DMS153 (cell line): Measurements from ENCODE around the gene LRBA.
"Not testable (repeated sequence)": the region's sequence is repeated elsewhere in the genome, so short reads cannot be mapped to it uniquely, and the experiment has no call there.

Source experiments
- DNase-seq: peaks from one replicate; lab custom pipeline; 2025; lab: John Stamatoyannopoulos, UW

The LRBA gene

DNA sequence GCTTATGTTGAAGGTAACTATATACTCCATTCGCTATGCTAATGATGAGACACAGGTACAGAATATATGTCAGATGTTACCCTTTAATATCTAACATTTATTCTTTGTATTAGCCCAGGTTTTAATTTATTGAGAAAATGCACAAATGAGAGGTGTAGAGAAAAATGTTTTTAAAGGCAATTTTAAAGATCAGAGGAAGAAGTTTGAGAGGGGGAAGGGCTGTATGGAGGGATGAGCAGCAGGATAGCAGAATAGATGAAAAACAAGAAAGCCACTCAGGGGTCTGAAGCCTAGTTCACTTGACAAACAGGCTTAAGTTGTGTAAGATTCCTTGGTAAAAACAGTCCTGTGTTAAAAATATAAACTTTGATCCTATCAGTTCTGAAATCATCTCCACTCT is 429.5 kb downstream of the LRBA start:
- no peak for DNase-seq

DNA sequence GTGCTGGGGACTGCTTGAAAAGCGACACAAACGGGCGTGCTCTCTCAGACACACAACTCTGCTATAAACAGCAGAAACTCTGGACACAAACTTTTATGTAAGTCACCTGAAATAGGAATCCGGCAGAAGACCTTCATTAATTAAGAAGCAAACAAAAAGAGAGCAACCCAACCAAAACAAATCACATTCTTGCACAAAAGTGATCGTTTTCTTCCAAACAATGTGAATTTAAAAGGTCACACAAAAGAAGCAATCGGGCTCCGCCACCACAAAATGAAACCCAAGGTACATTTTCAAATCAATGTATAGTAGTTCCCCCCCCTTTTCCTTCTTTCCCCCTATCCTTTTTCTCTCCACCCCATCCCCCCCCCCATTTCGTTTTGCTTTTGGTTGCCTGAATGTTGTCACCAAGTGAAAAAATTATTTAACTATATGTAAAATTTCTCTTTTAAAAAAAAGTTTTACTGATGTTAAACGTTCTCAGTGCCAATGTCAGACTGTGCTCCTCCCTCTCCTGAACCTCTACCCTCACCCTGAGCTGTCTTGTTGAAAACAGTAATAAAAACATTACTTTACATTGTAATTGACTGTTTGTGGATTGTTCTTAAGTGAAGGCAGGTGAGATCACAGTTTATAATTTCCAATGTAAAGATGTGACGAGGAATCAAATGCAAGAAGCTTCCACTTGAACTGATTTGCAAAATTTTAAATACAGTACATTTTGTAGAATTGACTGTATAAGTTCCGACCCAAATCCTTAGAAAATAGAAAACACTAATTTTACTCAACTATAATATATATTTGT is 430.8 kb downstream of the LRBA start:
- DNase-seq: no peak

DNA sequence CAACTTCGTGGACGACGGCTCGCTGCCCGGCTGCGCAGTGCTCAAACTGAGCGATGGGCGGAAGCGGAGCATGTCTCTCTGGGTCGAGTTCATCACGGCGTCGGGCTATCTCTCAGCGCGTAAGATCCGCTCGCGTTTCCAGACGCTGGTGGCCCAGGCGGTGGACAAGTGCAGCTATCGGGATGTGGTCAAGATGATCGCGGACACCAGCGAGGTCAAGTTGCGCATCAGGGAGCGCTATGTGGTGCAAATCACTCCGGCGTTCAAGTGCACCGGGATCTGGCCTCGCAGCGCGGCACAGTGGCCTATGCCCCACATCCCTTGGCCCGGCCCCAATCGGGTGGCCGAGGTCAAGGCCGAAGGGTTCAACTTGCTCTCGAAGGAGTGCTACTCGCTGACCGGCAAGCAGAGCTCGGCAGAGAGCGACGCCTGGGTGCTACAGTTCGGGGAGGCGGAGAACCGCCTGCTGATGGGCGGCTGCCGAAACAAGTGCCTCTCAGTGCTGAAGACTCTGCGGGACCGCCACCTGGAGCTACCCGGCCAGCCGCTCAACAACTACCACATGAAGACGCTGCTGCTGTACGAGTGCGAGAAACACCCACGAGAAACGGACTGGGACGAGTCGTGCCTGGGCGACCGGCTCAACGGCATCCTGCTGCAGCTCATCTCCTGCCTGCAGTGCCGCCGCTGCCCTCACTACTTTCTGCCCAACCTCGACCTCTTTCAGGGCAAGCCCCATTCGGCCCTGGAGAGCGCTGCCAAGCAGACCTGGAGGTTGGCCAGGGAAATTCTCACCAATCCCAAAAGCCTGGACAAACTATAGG is 431.6 kb downstream of the LRBA start:
- no peak for DNase-seq

DNA sequence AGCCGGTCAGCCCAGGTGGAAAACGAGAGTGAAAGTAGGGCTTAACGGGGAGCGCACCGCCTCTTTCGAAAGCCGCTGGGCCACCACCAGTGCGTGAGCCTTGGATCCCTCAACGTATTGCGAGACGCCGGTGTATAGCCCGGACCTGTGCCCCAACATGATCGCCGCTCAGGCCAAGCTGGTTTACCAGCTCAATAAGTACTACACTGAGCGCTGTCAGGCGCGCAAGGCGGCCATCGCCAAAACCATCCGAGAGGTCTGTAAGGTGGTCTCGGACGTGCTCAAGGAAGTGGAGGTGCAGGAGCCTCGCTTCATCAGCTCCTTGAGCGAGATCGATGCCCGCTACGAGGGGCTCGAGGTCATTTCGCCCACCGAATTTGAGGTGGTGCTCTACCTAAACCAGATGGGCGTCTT is 432.2 kb downstream of the LRBA start:
- DNase-seq: no peak

DNA sequence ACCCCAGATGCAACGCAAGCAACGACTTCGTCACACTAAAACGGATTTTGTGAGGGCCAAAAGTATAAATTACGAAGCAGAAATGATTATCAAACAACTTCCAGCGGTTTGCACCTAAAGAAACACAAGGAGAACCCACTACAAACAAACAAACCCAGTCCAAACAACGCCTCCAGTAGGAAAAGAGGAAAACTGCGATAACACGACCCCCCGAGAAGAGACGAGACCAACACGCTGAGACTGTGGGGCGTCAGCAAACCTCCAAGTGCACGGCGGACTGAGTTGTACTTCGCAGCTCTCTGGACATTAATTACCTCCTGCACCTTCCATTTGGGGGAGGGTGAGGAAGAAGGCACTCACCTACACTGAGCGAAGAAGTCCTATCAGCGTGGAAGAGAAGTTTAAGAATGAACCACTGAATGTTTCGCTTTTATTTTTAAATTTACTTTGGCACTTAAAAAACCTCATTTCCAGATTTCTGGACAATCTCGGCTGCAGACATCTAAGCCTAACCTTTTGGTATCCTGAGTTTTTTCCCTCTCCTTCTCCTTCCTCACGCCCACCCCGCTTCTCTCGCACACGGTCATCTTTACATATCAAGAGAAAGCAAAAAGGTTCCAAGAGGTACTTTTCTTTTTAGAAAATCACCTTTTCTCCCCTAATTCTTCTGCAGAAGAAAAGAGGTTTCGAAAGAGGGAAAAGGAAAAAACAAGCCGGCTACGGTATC is 432.8 kb downstream of the LRBA start, which contains the start of gene MAB21L2:
TSS of gene MAB21L2 (plus strand) at position 6 of the 727 bp plus-strand sequence. CDS start 879 bp downstream, outside the sequence.
- no peak for DNase-seq

DNA sequence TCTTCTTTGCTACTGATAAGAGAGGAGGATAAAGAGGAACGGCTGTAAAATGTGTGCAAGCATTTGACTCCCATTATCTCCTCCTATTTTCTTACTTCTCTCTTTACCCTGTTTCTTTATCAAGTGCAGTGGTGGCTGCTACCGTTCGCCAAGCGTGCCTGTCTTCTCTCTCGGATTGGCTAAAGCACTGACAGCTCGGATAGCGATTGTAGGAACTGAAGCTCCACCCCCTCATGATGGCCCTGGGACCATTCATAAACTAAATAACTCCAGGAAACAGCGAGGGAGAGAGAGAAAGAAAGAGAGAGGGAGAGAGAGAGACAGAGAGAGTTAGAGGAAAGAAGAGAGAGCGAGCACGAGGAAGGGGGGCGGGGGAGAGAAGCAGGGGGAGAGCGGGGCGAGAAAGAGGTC is 433.4 kb downstream of the LRBA start:
- no peak for DNase-seq

DNA sequence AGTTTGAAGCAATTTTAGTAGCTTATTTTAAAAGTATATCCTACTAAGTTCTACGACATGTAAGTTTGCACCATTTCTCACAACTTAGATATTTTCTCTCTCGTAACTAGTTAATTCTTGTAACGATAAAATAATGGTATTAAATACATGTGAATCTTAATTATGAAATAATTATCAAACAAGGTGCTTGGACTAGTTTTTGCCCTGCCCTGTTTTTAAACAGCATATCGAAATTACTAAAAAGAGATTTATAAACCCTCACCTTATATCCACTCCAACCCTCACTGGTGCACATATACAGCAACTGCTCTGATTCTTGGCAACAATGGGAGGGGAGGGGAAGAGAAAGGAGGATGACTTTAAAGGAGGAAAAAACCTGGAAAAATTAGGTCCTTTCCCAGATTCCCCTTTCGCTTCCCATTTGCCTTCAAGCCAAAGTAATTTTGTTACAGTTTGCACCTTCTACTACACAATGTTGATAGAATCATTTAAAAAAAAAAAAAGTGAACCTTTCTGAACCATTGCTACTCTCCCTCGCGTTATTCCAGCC is 434.0 kb downstream of the LRBA start:
- DNase-seq: no peak

DNA sequence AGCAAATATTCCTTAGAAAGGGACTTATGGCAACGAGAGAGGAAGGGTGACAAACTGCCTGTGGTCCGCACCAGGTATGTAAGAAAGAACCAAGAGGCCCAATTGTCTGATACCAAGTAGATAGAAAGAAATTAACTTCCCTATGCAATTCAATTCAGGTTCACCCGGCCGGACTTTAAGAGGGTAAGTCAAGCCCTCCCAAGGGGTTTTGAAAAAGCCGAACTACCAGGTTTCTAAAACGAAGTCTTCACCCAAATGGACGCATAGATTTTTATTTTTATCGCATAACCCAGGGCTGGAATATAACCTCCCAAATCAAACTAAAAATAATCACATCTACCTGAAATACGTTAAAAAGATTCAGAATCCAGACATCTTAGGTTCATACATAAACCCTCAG is 434.8 kb downstream of the LRBA start:
- DNase-seq: no peak

DNA sequence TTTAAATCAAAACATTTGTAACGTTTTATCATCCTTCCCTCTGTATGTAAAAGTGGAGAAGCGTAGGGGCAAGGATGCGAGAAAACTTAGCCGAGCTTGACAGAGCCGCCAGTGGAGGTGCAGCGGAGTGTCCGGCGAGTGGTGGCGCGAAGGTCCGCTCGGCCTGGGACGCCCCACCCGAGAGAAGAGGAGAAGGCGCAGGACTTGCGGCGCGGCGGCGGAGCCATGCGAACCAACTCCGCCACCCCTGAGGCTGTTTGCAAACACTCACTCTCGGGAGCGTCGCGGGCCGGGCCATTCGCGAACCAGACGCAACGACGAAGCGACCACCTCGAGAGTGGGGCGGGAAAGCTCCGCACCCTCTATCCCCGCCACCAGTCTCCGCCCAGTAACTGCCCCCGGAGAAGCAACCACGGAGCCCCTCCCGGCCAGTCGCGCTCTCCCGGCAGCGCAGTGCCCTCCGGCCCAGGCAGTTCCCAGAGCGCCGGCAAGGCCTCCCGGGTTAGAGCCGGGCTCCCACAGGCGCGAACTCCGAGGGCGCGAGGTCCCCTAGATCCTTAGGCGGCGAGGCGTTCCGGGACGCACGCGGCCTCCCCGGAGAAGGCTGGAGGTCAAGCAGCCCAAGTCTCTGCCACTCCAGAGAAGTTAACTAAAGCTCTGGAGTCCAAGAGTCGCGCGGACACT is 435.4 kb downstream of the LRBA start:
- no peak for DNase-seq

DNA sequence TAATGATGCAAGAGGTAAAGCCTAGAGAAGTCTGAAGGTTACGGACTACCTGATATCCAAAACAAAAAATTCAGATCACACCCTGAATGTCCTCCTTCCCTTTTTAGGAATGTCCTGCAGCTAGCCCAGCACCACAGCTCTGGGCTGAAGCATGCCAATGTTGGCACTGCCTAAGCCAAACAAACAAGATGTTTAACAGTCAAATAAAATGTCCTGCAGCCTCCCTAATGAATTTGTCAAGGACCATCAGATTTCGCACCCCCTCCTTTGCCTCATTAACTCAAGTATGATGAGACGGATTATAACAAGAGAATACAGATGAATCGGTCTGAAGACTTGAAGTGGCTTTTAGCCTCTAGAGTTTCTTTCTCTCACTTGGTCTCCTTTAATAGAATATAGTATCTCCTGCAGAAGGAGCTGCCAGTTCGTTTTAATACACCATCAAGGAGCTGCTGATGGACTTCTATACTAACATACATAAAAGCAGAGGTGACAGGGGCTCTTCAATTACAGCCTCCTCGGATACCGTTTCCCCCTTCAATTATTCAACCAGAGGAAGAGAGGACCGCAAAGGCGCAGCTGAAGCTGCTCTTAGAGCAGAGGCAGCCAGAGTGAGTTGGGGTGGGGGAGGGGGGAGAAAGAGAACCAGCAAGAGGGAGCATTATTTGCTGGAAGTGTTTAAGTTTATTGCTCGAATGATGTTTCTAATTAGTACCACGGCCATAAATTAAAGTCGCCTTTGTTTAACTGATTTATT is 436.2 kb downstream of the LRBA start:
- DNase-seq: no peak

DNA sequence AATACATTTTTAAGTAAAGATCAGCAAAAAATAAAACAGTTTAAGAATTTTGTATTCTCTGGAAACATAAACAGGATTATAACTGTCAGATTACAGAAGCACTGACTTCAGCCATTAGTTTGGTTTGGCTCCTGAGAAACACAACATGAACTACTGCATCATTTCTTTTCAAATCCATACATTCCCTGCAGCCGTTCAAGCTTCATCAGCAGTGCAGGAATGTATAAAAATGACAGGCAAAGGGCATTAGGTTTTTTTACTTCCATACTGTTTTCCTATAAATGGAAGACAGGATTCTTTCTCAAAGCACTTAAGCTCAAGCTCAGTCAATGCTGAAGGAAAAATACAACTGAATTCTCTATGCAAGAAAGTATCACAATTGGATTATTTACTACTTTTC is 437.3 kb downstream of the LRBA start:
- DNase-seq: no peak

DNA sequence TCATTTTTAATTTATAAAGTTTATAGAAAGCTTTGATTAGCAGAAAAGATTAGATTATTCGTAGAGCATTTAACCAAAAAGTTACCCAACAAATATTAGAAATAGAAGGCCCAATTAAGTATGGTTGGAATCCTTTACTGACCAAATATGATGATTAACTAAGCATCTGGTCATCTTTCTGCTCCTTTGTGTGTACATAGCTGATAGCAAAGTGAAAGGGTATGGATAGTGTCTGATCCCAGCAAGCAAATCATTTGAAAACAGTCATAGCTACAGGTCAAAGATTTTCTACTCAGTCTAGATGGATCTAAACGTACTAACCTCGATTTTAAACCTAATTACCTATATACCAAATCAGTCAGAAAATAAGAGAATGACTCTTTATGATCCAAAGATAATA is 440.4 kb downstream of the LRBA start:
- no peak for DNase-seq

DNA sequence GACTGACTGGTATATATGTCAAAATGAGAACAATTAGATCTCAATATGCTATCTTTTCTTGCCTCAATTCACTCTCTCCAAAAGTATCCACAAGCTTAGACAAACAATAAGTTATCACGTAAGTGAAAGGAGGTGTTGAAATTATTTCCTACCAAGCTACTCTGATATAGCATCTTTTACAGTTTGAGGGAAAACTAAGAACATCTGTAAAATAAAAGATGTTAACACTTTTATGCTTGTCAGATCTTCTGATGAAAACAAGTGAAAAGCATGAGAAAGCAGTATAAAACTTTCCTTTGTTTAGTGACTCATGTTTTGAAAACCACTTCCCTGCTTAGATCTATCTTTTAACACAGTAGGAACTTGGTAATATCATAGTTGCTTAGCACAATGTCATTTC is 441.6 kb downstream of the LRBA start:
- DNase-seq: no peak

DNA sequence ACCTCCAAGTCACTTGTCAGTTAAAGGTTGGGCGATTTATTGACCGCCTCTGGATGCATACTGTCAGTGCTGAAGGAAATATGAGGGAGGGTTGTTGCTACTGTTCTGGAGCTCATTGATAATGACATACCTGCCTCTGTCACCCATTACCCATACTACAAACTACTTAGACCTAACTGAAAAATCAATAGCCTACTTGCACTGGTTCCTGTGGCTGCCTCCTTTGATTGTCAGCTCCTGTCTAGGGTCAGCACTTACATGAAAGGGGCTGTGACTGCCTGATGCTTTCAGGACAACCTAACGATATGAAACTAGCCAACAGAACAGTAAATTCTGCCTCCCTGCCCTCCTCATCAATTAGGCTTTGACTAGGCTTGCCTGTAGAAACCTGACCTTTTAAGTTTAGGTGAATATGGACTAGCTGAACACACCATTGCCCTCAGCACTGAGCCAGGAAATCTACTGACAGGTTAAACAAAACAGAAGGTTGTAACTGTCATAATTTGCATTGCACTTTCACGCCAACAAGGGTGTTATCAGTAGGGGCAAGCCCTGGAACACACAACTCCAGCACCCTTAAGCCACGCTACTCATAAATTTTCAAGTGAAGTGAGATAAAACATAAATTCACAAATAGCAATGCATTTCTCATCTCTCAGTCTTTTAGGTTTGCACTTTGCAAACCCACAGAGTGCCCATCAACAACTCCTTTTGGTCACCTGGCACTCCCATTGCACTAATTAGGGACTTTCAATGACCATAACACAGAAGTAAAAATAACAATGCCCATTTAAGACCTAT is 442.2 kb downstream of the LRBA start:
- DNase-seq: no peak

DNA sequence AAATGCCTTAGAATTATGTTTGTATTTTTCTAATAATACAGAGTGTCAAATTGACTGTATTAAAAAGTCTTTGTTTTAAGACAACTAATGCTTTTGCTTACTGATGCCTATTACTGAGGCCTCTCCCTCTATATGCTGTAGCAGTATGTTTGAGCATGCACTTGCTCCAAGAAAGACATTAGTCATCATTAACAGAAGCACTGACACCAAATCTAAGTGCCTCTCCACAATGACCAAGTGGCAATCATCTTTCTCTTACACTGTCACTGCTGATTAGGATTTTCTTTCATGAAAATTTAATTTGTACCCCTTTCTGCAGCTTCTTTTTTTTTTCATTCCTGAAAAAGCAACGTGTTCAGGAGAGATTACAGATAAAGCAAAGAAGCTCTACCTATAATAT is 444.2 kb downstream of the LRBA start:
- no peak for DNase-seq

DNA sequence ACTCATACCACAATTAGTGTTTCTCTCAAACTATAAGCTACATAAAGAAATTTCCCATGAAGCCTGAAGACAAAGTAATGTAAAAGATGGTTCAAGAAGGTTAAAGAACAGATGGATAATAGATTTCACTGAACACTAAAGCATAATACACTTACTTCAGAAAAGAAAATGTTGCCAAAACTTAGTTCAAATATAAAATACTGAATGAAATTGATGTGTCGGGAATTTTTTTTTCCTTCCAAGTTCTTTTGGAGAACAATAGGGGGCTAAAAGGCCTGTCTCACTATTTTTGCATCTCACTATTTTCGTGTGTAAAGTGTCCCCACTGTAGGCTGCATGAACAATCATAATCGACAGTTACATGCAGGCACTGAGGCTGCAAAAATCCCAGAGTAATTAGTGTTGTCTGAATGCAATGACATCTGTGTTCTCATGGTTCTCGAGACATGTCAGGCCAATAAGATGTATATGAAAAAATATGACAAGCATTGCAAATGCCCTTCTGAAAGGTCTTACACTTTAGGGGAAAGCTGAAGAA is 445.0 kb downstream of the LRBA start:
- DNase-seq: no peak

DNA sequence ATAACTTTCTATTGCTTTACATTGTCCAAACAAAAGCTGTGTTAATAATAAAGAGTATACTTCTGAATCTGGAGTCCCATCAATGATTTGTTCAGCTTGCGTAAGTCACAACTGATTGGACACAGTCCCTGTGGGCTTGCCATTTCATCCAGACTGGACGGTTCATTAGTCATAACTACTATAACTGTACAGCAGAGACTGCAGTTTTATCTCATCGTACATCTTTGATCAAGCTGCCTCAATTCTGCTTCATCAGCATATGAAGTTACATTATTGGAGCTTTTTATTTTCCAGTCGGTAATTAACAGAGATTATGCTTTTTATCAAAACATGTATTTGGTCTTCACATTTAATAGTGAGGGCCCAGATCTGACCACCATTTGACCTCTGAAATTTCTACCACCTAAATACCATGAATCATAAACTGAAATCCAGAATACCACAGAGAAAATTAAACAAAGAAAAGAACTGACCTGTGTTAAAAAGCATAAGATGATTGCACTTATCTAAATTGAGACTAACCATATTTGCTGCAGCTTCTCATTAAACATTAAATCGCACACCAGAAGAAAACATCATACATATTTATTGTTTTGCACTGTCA is 445.6 kb downstream of the LRBA start:
- no peak for DNase-seq

DNA sequence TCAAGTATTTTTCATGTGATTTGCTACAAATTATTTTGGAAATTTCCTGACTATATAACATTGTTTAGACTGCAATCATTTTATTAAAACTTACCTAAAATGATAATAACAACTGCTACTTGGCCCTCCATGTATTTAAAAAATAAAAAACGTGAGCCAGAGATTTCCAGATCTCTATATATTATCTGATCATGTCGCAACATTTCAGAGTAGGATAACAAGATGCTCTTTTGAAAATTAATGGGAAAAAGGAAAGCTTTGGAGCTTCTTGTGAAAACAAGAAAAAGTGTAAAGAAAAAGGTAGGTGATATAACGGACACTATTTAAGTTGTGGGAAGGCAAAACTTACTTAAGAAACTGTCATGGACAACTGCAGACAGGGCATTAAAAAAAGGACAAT is 448.0 kb downstream of the LRBA start:
- no peak for DNase-seq

DNA sequence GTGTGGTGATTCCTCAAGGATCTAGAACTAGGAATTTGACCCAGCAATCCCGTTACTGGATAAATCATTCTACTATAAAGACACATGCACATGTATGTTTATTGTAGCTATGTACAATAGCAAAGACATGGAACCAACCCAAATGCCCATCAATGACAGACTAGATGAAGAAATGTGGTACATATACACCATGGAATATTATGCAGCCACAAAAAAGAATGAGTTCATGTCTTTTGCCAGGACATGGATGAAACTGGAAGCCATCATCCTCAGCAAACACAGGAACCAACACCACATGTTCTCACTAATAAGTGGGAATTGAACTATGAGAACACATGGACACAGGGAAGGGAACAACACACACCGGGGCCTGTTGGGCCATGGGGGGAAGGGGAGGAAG is 450.1 kb downstream of the LRBA start:
- not testable (repeated sequence) for DNase-seq
